ENCODE measurements around the gene TMEM131. TPM values are rescaled to one million over a fixed set of nuclear protein-coding genes. Genes with fewer than 3 reads are reported as not detected.

The TMEM131 gene
- total and polyA plus RNA-seq, 2 experiments from 2014 or later, result 9.2 to 22.7 TPM

DNA sequence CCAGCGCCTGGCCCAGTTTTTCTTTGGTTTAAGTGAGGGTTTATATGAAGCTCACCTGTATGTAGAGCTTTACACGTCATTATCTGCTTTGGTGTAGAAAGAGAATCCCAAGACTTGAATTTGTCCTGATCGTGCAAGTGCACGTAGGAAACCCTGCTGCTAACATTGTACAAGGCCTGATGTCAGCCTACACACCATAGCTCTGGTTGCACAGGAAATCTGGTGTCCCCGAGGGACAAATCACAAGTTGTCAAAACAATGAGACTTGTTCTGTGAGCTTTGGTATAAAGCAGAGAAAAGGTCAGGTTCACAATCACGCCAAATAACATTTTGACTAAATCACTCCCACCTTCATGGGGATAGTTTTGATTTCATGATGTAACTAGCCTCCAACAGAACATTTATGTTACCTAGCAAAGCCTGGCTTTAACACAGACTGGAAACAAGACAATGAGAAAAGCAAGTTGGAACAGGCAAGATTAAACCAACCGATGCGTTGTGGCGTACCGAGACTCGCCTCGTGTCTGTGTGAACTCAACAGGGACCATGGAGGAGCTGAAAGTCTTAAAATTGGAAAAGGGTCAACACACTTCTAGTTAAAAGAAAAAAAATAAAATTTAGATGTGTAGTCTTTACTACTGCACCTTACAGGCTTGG is 240.9 kb downstream of the TMEM131 start (continued):
- TF ChIP-seq, protein P1, sequence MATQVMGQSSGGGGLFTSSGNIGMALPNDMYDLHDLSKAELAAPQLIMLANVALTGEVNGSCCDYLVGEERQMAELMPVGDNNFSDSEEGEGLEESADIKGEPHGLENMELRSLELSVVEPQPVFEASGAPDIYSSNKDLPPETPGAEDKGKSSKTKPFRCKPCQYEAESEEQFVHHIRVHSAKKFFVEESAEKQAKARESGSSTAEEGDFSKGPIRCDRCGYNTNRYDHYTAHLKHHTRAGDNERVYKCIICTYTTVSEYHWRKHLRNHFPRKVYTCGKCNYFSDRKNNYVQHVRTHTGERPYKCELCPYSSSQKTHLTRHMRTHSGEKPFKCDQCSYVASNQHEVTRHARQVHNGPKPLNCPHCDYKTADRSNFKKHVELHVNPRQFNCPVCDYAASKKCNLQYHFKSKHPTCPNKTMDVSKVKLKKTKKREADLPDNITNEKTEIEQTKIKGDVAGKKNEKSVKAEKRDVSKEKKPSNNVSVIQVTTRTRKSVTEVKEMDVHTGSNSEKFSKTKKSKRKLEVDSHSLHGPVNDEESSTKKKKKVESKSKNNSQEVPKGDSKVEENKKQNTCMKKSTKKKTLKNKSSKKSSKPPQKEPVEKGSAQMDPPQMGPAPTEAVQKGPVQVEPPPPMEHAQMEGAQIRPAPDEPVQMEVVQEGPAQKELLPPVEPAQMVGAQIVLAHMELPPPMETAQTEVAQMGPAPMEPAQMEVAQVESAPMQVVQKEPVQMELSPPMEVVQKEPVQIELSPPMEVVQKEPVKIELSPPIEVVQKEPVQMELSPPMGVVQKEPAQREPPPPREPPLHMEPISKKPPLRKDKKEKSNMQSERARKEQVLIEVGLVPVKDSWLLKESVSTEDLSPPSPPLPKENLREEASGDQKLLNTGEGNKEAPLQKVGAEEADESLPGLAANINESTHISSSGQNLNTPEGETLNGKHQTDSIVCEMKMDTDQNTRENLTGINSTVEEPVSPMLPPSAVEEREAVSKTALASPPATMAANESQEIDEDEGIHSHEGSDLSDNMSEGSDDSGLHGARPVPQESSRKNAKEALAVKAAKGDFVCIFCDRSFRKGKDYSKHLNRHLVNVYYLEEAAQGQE (IDR thresholded peaks at IDR 0.05; ENCODE audit: unreplicated experiment), result no peak
- no peak for TF ChIP-seq ZNF114 (CRISPR knock-in tag; IDR thresholded peaks at IDR 0.05)

- H3K4me3 ChIP-seq, result no peak overlapping the region
- no peak overlapping the region for H3K27ac ChIP-seq (ENCODE audit: low read depth)
- DNase-seq (ENCODE audit: low spot score), result no peak
- TF ChIP-seq, protein P2, sequence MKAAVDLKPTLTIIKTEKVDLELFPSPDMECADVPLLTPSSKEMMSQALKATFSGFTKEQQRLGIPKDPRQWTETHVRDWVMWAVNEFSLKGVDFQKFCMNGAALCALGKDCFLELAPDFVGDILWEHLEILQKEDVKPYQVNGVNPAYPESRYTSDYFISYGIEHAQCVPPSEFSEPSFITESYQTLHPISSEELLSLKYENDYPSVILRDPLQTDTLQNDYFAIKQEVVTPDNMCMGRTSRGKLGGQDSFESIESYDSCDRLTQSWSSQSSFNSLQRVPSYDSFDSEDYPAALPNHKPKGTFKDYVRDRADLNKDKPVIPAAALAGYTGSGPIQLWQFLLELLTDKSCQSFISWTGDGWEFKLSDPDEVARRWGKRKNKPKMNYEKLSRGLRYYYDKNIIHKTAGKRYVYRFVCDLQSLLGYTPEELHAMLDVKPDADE (IDR thresholded peaks at IDR 0.05), result no peak
- no peak for TF ChIP-seq CREB1 (CRISPR knock-in tag; IDR thresholded peaks at IDR 0.05; ENCODE audit: low read depth)
- TF ChIP-seq, protein P1 (IDR thresholded peaks at IDR 0.05; ENCODE audit: unreplicated experiment), result no peak
- no peak for TF ChIP-seq ZNF331 (CRISPR knock-in tag; IDR thresholded peaks at IDR 0.05; ENCODE audit: low read depth)
- TF ChIP-seq EZH2 (IDR thresholded peaks at IDR 0.05; ENCODE audit: low read depth, unreplicated experiment), result no peak
- no peak for TF ChIP-seq ZNF114 (CRISPR knock-in tag; IDR thresholded peaks at IDR 0.05)
- no peak for TF ChIP-seq JUNB (IDR thresholded peaks at IDR 0.05; ENCODE audit: unreplicated experiment)
Observed at GRCh38 chr2:97752342-97753334, 243.1 kb downstream of the TMEM131 start.

More at GRCh38 chr2:97752342-97753334, 243.1 kb downstream of the TMEM131 start:
- Mint-ChIP-seq H3K4me3 (no peak overlapping the region), H3K4me1 (peaks cover 25% of the 10 kb centered on the region), H3K9me3 (no peaks in the 10 kb centered on the region), H3K27me3 (ENCODE audit: insufficient read depth, low read depth, poor library complexity) (peaks cover 13% of the 10 kb centered on the region), H3K36me3 (ENCODE audit: low read depth) (peaks cover 9% of the 10 kb centered on the region; the same call in 2 of the 3 replicates), H3K27ac (no peak overlapping the region)
- no peaks in the 10 kb centered on the region for H3F3A ChIP-seq (replicated peaks; ENCODE audit: low read depth)
- H3K9me2 ChIP-seq (ENCODE audit: insufficient read depth), result no peaks in the 10 kb centered on the region
- peaks cover 13% of the 10 kb centered on the region; the same call in 1 of the 2 replicates for H3K4me1 ChIP-seq (ENCODE audit: insufficient read depth)
- H2AFZ ChIP-seq, result no peak overlapping the region
- H3K27me3 ChIP-seq (ENCODE audit: insufficient read depth), result no peaks in the 10 kb centered on the region
- H3K79me2 ChIP-seq (replicated peaks; ENCODE audit: insufficient read depth), result no peaks in the 10 kb centered on the region
- H4K20me1 ChIP-seq (replicated peaks; ENCODE audit: insufficient read depth), result no peaks in the 10 kb centered on the region
- no peaks in the 10 kb centered on the region for H3K36me3 ChIP-seq (ENCODE audit: insufficient read depth)
- H3K4me2 ChIP-seq, result 0 out of 2 replicates have a peak overlapping the region, but pooled peaks have one; percentile 10
- ATAC-seq, result peak; percentile 10; the same call in 2 of the 3 replicates
